Mesothelial cell of epicardium (in vitro differentiated cells): ENCODE results near the gene FILIP1. TPM values are rescaled to one million over a fixed set of nuclear protein-coding genes. Genes with fewer than 3 reads are reported as not detected.
A peak's percentile ranks its signal among the peaks of the same experiment; 100 is the strongest.

ENCODE experiments used
- DNase-seq, 2 experiments: peaks; one replicate each; pipeline ENCODE4 v3.0.0; 2021; ENCODE audit warnings: low spot score in 2 of 2; ENCODE audit not compliant: unreplicated experiment in 2 of 2
- H3K27ac Mint-ChIP-seq: 2 replicates; pipeline ENCODE4 v1.8.0; 2021; ENCODE audit warnings: mixed read lengths
- H3K27me3 Mint-ChIP-seq: 2 replicates; pipeline ENCODE4 v1.8.0; 2021; ENCODE audit warnings: low read depth, mixed read lengths
- H3K36me3 Mint-ChIP-seq: 2 replicates; pipeline ENCODE4 v1.8.0; 2021; ENCODE audit warnings: mixed read lengths
- H3K4me1 Mint-ChIP-seq: 2 replicates; pipeline ENCODE4 v1.8.0; 2021; ENCODE audit warnings: mixed read lengths
- H3K4me3 Mint-ChIP-seq: 2 replicates; pipeline ENCODE4 v1.8.0; 2021; ENCODE audit warnings: mild to moderate bottlenecking, moderate library complexity, mixed read lengths
- H3K9me3 Mint-ChIP-seq: 2 replicates; pipeline ENCODE4 v1.8.0; 2021; ENCODE audit warnings: mixed read lengths
- CTCF ChIP-seq: fragments of 200-600 bp; sonication (generic); IDR thresholded peaks from one replicate; pipeline ENCODE4 v1.5.0; 2021; ENCODE audit warnings: antibody characterized with exemption; ENCODE audit not compliant: unreplicated experiment
- total RNA-seq: library from RNA; stranded (reverse); gene quantifications from 3 replicates; pipeline ENCODE4 v1.2.1, GENCODE V29; 2021

The FILIP1 gene
- total RNA-seq, 1 donor from 2014 or later: 11.3 TPM

GRCh38 chr6:75331151-75331550 lies 162.4 kb downstream of the FILIP1 start:
- DNase-seq: no peak
- Mint-ChIP-seq H3K4me3 (no peak overlapping the region), H3K4me1 (peaks cover 28% of the 10 kb centered on the region), H3K27ac (no peak overlapping the region), H3K9me3 (peaks cover under 1% of the 10 kb centered on the region), H3K27me3 (no peaks in the 10 kb centered on the region), H3K36me3 (no peaks in the 10 kb centered on the region)
- TF ChIP-seq CTCF: no peak

DNA sequence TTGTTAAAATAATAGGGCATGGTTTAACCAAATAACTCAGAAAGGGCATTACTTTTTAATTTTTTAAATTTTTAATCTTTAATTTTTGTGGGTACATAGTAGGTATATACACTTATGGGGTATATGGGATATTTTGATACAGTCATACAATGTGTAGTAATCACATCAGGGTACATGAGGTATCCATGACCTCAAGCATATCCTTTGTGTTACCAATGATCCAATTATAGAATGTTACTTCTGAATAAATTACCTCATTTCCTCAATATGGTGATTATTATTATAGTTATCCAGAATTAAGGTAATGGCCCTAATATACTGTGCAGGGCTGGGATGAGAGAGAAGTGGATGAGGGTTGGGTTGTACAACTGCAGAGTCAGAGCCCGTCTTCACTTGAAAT lies 163.9 kb downstream of the FILIP1 start:
- DNase-seq: no peak
- H3K4me3 Mint-ChIP-seq: no peak overlapping the region
- peaks cover 8% of the 10 kb centered on the region for H3K9me3 Mint-ChIP-seq
- no peak for TF ChIP-seq CTCF
- H3K4me1 Mint-ChIP-seq: peaks cover 16% of the 10 kb centered on the region
- peaks cover 4% of the 10 kb centered on the region for H3K36me3 Mint-ChIP-seq
- H3K27me3 Mint-ChIP-seq: no peaks in the 10 kb centered on the region
- no peak overlapping the region for H3K27ac Mint-ChIP-seq

- Mint-ChIP-seq H3K27me3 (no peaks in the 10 kb centered on the region), H3K4me1 (no peaks in the 10 kb centered on the region), H3K4me3 (no peak overlapping the region), H3K27ac (no peak overlapping the region), H3K36me3 (peaks cover 8% of the 10 kb centered on the region), H3K9me3 (peaks cover 9% of the 10 kb centered on the region)
- no peak for TF ChIP-seq CTCF
- no peak for DNase-seq
Measured at GRCh38 chr6:75327807-75328206, 165.8 kb downstream of the FILIP1 start.

DNA sequence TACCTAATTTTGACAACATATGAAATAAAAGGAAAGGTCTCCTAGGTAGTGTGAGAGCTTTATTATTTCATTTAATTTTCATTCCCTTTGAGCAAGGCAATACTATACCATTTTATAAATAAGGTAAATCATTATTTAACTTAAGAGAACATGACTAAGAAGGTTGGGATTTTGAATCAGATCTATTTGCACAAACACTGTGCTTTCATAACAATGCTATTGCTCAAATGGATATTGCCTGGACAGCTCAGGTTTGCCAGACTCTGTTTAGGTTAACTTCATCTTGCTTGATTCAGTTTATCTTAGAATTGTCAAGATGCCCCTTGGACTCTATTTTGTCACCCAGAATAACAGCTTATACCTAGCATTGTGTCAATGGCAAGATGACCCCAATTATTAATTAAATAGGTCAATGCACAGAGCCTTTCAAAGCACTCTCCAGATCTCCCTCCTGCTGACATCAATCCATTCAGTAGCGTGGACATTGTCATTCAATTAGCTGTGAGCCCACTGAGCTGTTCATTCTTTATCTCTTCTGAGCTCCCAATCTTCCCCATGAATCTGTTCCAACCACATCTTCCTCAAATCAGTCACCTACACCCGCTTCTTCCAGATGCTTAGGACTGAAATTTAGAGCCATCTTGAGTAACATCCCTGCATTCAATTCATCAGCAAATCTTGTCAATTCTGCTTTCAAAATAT lies 166.9 kb downstream of the FILIP1 start:
- Mint-ChIP-seq H3K4me3 (no peak overlapping the region), H3K9me3 (peaks cover 9% of the 10 kb centered on the region), H3K27ac (no peak overlapping the region), H3K4me1 (no peaks in the 10 kb centered on the region), H3K27me3 (no peaks in the 10 kb centered on the region), H3K36me3 (peaks cover 8% of the 10 kb centered on the region)
- TF ChIP-seq CTCF: no peak
- DNase-seq: no peak

DNA sequence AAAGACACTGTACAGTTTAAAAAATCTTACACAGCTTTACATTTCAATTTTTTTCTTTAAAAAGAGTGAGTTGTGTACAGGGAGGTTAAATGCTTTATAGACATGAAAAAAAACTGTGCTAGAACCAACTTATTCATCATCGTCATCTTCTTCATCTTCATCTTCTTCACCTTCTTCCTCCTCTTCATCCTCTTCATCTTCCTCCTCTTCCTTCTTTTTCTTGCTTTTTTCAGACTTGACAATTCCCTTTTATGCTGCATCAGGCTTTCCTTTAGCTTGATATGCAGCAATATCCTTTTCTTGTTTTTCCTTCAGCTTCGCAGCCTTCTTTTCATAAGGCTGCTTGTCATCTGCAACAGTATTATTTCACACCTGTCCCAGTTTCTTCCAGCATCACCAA lies 174.7 kb downstream of the FILIP1 start:
- H3K27me3 Mint-ChIP-seq: no peaks in the 10 kb centered on the region
- peaks cover 10% of the 10 kb centered on the region for H3K36me3 Mint-ChIP-seq
- no peak for DNase-seq
- peaks cover 11% of the 10 kb centered on the region for H3K9me3 Mint-ChIP-seq
- no peak for TF ChIP-seq CTCF
- no peak overlapping the region for H3K4me3 Mint-ChIP-seq
- H3K4me1 Mint-ChIP-seq: peaks cover 22% of the 10 kb centered on the region
- H3K27ac Mint-ChIP-seq: peak overlapping the region; percentile 40
